GM12878 (cell line): ENCODE results near the gene NOVA1. TPM values are rescaled to one million over a fixed set of nuclear protein-coding genes. Genes with fewer than 3 reads are reported as not detected.

Experiments used
- ATAC-seq: fragments of 200-7000 bp; cut with Tn5 transposase; 3 replicates; pipeline ENCODE4 v1.9.1; 2020; ENCODE audit warnings: mild to moderate bottlenecking, moderate library complexity
- BruUV-seq: library from RNA; stranded (reverse); fragments of 400-500 nt; replicated peaks from 2 replicates; lab custom pipeline; 2021; lab: Mats Ljungman, UMichigan
- CTCF ChIA-PET: fragments of 300-600 bp; sonication (Branson Sonifier 250); formaldehyde crosslinking; extraction: SDS; loops from one replicate; lab custom pipeline; 2021; ENCODE audit warnings: inconsistent platforms; lab: Yijun Ruan, JAX
- POLR2A ChIA-PET: fragments of 350-600 bp; formaldehyde crosslinking; extraction: SDS; loops from one replicate; lab custom pipeline; 2021; ENCODE audit warnings: inconsistent platforms; lab: Charles Lee
- RAD21 ChIA-PET: fragments of 300-600 bp; sonication (Branson Sonifier 250); formaldehyde crosslinking; loops from one replicate; lab custom pipeline; 2023; ENCODE audit warnings: antibody characterized with exemption; ENCODE audit not compliant: unreplicated experiment; lab: Charles Lee
- SMC1A ChIA-PET: fragments of 300-600 bp; sonication (Branson Sonifier 250); formaldehyde crosslinking; loops from one replicate; lab custom pipeline; 2023; ENCODE audit not compliant: unreplicated experiment, uncharacterized antibody; lab: Charles Lee
- DNase-seq: peaks from one replicate; pipeline ENCODE4 v3.0.0-alpha.2; 2011; ENCODE audit warnings: low read depth, low spot score
- FAIRE-seq: peaks from 3 replicates; lab custom pipeline; 2011; peaks lifted over from hg19 to GRCh38; lab: Jason Lieb, UNC
- H2AFZ ChIP-seq: 2 replicates; pipeline ENCODE4 v1.6.0; 2011; ENCODE audit warnings: low read depth, low read length, control low read depth; ENCODE audit not compliant: control insufficient read depth
- H3K27ac ChIP-seq: 2 replicates; pipeline ENCODE4 v1.5.1; 2011; ENCODE audit warnings: control low read depth; ENCODE audit not compliant: control insufficient read depth, insufficient read depth
- H3K27me3 ChIP-seq, 2 experiments: replicated peaks in 1 of 2; 2 replicates each; pipeline versions ENCODE4 v1.6.0 to v1.6.1; 2011; ENCODE audit warnings: low read length in 1 of 2; ENCODE audit not compliant: control insufficient read depth in 2 of 2, insufficient read depth in 2 of 2
- H3K36me3 ChIP-seq, 2 experiments: 2 replicates each; pipeline ENCODE4 v1.5.1; 2011; ENCODE audit warnings: low read length in 1 of 2; ENCODE audit not compliant: control insufficient read depth in 2 of 2, insufficient read depth in 2 of 2
- H3K4me1 ChIP-seq: 2 replicates; pipeline ENCODE4 v1.6.1; 2011; ENCODE audit warnings: mild to moderate bottlenecking, low read length, moderate library complexity, mixed read lengths; ENCODE audit not compliant: control insufficient read depth, insufficient read depth
- H3K4me2 ChIP-seq: 2 replicates; pipeline ENCODE4 v1.6.0; 2011; ENCODE audit warnings: control low read depth; ENCODE audit not compliant: control insufficient read depth, insufficient read depth
- H3K4me3 ChIP-seq: fragments of 200-600 bp; sonication (generic); 2 replicates; pipeline ENCODE4 v1.5.1; 2016
- H3K79me2 ChIP-seq: 2 replicates; pipeline ENCODE4 v1.6.0; 2011; ENCODE audit warnings: low read length; ENCODE audit not compliant: control insufficient read depth, insufficient read depth
- H3K9ac ChIP-seq: 2 replicates; pipeline ENCODE4 v1.8.0; 2011; ENCODE audit warnings: low read length, control low read depth, mixed read lengths; ENCODE audit not compliant: control insufficient read depth, insufficient read depth
- H3K9me3 ChIP-seq: replicated peaks from 3 replicates; pipeline ENCODE4 v1.5.1; 2011; ENCODE audit warnings: mild to moderate bottlenecking, low read length; ENCODE audit not compliant: control insufficient read depth, insufficient read depth
- H4K20me1 ChIP-seq: 2 replicates; pipeline ENCODE4 v1.6.0; 2011; ENCODE audit not compliant: control insufficient read depth, insufficient read depth
- E4F1 ChIP-seq: fragments of 450-650 bp; IDR thresholded peaks from 2 replicates; pipeline ENCODE4 v1.6.1; 2018; ENCODE audit warnings: borderline replicate concordance, mild to moderate bottlenecking; ENCODE audit not compliant: partially characterized antibody
- FOS ChIP-seq: IDR thresholded peaks from 3 replicates; pipeline ENCODE4 v1.6.1; 2011; ENCODE audit warnings: borderline replicate concordance; ENCODE audit not compliant: insufficient read length; ENCODE audit errors: extremely low read depth
- NFYB ChIP-seq: IDR thresholded peaks from 2 replicates; pipeline ENCODE4 v1.6.1; 2011; ENCODE audit warnings: low read depth, mild to moderate bottlenecking, low read length, improper control_type of control experiment, moderate library complexity; ENCODE audit not compliant: insufficient read depth
- POU2F2 ChIP-seq: IDR thresholded peaks from 3 replicates; pipeline ENCODE4 v1.6.1; 2011; ENCODE audit warnings: low read depth, mild to moderate bottlenecking, low read length, borderline replicate concordance
- SUZ12 ChIP-seq: fragments of 200-600 bp; sonication (generic); IDR thresholded peaks from one replicate; pipeline ENCODE4 v1.6.1; 2018; ENCODE audit warnings: antibody characterized with exemption, mild to moderate bottlenecking; ENCODE audit not compliant: unreplicated experiment
- ZNF384 ChIP-seq: IDR thresholded peaks from 2 replicates; pipeline ENCODE4 v1.6.1; 2012; ENCODE audit warnings: low read depth, mild to moderate bottlenecking, low read length, improper control_type of control experiment, borderline replicate concordance
- WGBS: methylation state at CpG from one replicate; pipeline ENCODE4 v1.1.6; 2016; ENCODE audit warnings: low lambda C conversion rate; ENCODE audit not compliant: insufficient replicate concordance, insufficient coverage; ENCODE audit errors: missing lambda C conversion rate; 5-methylcytosine and 5-hydroxymethylcytosine counted together
- in situ Hi-C: fragments of 300-500 bp; cut with MboI; formaldehyde crosslinking; loops from 9 replicates; pipeline ENCODE4 v1.14.3; 2018; ENCODE audit warnings: mixed read lengths
- intact Hi-C: fragments of 100-400 bp; cut with micrococcal nuclease; formaldehyde crosslinking; loops from one replicate; pipeline ENCODE4 v1.14.2; 2022; ENCODE audit not compliant: unreplicated experiment
- polyA plus RNA-seq, 11 experiments: library from polyadenylated mRNA; depleted of rRNA in 4 of 11; unstranded in 6 of 11; stranded (reverse) in 5 of 11; fragments of >200 nt; fragmentation: Nextera tagmentation in 4 of 11; fragmentation: Illumina TruSeq in 1 of 11; extraction: Ambion mirVana in 4 of 11; extraction: Trizol in 1 of 11; gene quantifications; 1 replicate in 1 of 11; 2 replicates in 10 of 11; pipeline versions ENCODE4 v1.2.1 to v1.2.3, GENCODE V29; 2011 to 2016; ENCODE audit warnings: inconsistent platforms in 2 of 11, missing spikeins in 2 of 11, low read depth in 1 of 11
- total RNA-seq, 4 experiments: library from RNA; depleted of rRNA in 3 of 4; stranded (reverse); fragments of >200 nt in 3 of 4; fragmentation: Illumina TruSeq in 1 of 4; extraction: Trizol in 1 of 4; gene quantifications; 2 replicates each; pipeline versions ENCODE4 v1.2.1 to v1.2.3, GENCODE V29; 2013 to 2021
- TF ChIP-seq, protein P1 (sequence below): IDR thresholded peaks from 2 replicates; pipeline ENCODE4 v1.6.1; 2012; ENCODE audit warnings: low read depth, low read length, improper control_type of control experiment

The NOVA1 gene
- total and polyA plus RNA-seq, 10 of the 15 experiments (the other 5 are each of a cell fraction or from before 2014, with no cell fraction given): 0.05 to 0.41 TPM; not detected in 8

GRCh38 chr14:26589925-26590324 is 7.9 kb downstream of the NOVA1 start (continued):
- TF ChIP-seq E4F1 (no peak), NFYB (no peak), POU2F2 (no peak), ZNF384 (no peak), SUZ12 (no peak), FOS (no peak)

DNA sequence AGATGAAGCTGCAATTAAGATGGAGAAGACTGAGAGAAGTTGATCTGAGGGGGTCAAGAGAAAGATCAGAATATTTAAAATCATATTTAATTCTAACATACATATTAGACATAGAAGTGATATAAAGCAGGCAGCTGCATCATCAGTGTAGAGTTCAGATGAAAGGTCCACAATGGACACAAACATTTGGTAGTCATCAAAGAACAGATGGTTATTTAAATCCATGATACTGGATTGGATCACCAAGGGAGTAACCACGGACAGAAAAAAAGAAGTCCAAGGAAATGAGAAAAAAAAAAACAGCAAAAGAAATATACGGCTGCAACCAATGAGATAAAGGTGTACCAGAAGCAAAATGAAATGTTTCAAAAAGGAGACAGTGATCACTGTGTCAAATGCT is 20.1 kb downstream of the NOVA1 start:
- CTCF ChIA-PET: no interaction called here
- POLR2A ChIA-PET: no interaction called here
- Histone ChIP-seq H3K9me3 (no peaks in the 10 kb centered on the region), H3K9ac (no peak overlapping the region), H3K36me3 (no peaks in the 10 kb centered on the region), H3K4me2 (no peak overlapping the region), H4K20me1 (no peaks in the 10 kb centered on the region), H3K27me3 (no peaks in the 10 kb centered on the region), H3K4me3 (no peak overlapping the region), H3K79me2 (no peaks in the 10 kb centered on the region)
- ATAC-seq: no peak
- intact Hi-C loops (no loop called here), in situ Hi-C loops (no loop called here)
- SMC1A ChIA-PET: interaction anchor here (0.6 kb wide), 1 partner anchor 407 kb away, joined by 3 read pairs; no protein-coding TSS in a partner anchor
- FAIRE-seq: no peak
- no TSS peak for BruUV-seq
- RAD21 ChIA-PET: no interaction called here
- TF ChIP-seq, protein P1, sequence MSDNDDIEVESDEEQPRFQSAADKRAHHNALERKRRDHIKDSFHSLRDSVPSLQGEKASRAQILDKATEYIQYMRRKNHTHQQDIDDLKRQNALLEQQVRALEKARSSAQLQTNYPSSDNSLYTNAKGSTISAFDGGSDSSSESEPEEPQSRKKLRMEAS: no peak
- TF ChIP-seq, all 136 proteins: peak for 0
- Histone ChIP-seq H2AFZ (no peak overlapping the region), H3K4me1 (no peaks in the 10 kb centered on the region), H3K27ac (no peak overlapping the region)
- no peak for DNase-seq
- 21% methylated on average over 2 of the region's 2 CpGs for WGBS
